GM18505 (cell line): ENCODE measurements around the gene SIRT3.

ENCODE experiments used
- ATAC-seq: cut with Tn5 transposase; IDR thresholded peaks from one replicate; pipeline ENCODE4 v1.9.1; 2021; ENCODE audit not compliant: unreplicated experiment
- POLR2A ChIP-seq: IDR thresholded peaks from 4 replicates; pipeline ENCODE4 v1.6.1; 2011; ENCODE audit warnings: borderline replicate concordance; ENCODE audit not compliant: insufficient read depth, insufficient read length; ENCODE audit errors: extremely low read depth

Gene SIRT3

DNA sequence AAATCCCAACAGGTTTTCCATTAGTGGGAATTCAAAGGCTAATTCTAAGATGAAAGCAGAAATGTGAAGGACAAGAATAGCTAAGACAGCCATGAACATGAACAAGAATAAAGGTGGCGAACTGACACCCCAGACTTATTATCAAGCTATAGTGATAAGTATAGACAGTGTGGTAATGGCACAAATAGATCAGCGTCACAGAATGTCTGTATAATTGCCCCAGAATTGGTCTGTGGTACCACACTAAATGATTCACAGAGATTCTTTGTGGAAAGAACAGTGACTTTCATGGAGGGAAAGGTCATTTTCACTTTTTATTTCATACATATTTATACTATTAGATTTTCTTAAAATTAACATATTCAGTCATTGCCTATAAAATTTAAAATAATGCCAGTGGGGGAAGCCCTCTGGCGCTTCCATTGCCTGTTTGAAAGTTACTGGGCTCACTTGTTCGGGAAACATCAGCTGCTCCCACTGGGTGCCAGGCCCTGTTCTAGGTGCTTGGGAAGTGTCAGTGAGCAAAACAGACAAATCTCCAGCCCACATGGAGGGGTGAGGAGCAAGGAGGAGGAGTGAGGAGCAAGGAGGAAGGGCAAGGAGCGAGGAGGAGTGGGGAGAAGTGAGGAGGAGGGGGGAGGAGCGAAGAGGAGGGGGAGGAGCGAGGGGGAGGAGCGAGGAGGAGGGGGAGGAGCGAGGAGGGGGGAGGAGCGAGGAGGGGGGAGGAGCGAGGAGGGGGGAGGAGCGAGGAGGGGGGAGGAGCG lies 30.7 kb upstream of the SIRT3 start:
- no peak for ATAC-seq
- TF ChIP-seq POLR2A: no peak

DNA sequence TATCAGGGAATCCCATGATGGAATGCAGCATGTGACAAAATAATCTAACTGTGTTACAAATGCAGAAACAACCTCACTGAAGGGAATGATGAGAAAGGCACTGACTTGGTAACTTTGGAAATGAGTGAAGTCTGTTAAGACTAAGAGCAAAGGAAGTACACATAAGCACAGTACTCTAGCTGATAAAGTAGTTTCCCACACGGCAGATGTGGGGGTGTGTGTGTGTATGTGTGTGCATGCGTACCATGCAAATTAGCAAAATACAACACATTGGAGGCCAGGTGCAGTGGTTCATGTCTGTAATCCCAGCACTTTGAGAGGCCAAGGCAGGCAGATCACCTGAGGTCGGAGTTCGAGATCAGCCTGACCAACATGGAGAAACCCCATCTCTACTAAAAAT lies 25.5 kb upstream of the SIRT3 start:
- ATAC-seq: no peak

DNA sequence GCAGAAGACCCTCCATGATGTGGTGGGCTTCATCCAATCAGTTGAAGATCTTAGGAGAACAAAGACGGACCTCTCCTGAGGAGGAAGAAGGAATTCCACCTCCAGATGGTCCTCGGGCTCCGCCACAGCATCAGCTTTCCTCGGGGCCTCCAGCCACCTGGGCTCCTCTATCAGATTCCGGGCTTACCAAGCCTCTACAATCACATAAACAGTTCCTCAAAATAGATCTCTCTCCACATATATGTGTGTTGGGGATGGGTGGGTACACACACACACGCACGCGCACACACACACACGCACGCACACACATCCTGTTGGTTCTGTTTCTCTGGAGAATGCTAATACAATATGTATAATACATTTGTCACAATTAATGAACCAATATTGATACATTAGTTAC lies 23.3 kb upstream of the SIRT3 start:
- no peak for TF ChIP-seq POLR2A
- ATAC-seq: no peak

More for the DNA sequence above, 25.5 kb upstream of the SIRT3 start:
- TF ChIP-seq POLR2A: no peak

DNA sequence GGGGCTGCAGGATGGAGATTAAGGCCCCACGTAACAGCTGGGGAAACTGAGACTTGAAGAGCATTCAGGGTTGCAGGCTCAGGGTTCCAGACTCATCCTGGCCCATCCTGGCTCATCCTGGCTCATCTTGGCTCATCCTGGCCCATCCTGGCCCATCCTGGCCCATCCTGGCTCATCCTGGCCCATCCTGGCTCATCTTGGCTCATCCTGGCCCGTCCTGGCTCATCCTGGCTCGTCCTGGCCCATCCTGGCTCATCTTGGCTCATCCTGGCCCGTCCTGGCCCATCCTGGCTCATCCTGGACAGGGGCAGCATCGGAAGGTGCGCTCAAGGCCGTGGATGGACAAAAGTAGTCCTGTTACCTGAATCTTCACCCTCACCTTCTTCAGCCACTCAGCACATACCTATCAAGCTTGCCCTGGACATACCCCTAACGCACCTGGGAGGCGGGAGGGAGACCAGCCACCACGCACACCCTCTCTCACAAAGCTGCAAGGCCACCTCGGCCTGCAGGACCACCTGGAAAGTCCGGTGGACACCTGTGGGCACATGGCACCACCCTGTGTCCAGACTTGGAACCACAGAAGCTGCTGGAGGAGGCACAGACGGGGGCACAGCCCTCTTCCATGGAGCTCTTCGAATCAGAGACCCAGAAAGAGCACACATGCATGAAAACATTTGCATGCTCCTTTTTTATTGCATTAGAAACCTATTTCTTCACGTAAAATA lies 21.8 kb upstream of the SIRT3 start:
- TF ChIP-seq POLR2A: no peak
- no peak for ATAC-seq

- TF ChIP-seq POLR2A: no peak
- ATAC-seq: no peak
Observed at GRCh38 chr11:256952-257737, 21.0 kb upstream of the SIRT3 start.

- no peak for TF ChIP-seq POLR2A
- no peak for ATAC-seq
Observed at GRCh38 chr11:255816-256215, 19.7 kb upstream of the SIRT3 start.

DNA sequence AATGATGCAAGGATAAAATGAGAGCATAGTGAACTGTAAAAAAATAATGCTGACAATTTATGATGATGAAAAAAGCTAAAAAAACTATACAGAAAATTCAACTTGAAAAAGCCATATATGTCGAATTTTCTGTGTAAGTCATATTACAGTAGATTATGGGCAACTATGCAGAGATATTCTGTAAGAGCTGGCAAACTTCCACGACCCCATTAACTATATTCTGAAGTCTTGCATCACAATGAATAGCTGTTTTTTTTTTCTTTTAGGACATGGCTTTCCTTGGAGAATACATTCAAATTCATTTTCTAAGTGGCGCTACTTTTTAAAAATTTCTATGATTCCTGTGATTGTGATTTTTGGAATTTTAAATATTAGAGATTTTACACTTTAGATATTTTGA lies 19.0 kb upstream of the SIRT3 start:
- no peak for ATAC-seq
- TF ChIP-seq POLR2A: no peak

GRCh38 chr11:253886-254270 lies 17.7 kb upstream of the SIRT3 start:
- ATAC-seq: no peak
- no peak for TF ChIP-seq POLR2A

DNA sequence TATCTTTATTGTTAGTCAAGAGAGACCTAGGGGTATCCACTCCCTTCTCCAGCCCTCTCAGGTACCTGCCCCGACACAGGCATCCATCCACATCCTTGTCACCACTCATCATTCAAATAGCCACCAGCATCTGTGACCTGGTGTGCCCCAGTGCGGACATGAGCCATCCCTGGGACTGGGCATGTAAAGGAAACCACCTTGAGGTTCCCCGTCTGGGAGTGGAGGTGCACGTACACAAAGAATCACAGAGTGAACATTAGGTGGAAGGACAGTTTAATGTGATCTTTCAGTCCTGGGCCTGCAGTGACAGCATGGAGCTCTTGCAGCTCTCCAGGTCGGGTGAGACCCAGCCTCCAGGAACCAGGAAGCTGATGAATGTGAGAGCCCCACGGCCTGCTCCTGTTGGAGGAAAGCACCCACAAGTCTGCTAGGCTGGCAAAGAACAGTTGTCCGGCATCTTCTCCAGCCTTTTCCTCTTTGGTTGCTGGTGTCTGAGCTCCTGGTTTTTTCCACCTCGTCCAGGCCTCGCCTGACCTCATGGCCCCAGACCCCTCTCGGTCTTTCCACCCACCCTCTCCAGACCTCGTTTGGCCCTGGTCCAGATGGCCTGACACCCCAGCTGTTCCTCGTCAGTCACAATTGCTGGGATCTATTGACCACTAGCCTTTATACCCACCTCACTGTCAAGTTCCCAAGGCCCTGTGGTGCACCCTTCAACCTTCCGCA lies 17.2 kb upstream of the SIRT3 start:
- no peak for TF ChIP-seq POLR2A
- ATAC-seq: no peak

- no peak for ATAC-seq
- TF ChIP-seq POLR2A: no peak
Observed at GRCh38 chr11:252666-253065, 16.5 kb upstream of the SIRT3 start.

GRCh38 chr11:251550-251949 lies 15.4 kb upstream of the SIRT3 start:
- ATAC-seq: no peak
- no peak for TF ChIP-seq POLR2A

DNA sequence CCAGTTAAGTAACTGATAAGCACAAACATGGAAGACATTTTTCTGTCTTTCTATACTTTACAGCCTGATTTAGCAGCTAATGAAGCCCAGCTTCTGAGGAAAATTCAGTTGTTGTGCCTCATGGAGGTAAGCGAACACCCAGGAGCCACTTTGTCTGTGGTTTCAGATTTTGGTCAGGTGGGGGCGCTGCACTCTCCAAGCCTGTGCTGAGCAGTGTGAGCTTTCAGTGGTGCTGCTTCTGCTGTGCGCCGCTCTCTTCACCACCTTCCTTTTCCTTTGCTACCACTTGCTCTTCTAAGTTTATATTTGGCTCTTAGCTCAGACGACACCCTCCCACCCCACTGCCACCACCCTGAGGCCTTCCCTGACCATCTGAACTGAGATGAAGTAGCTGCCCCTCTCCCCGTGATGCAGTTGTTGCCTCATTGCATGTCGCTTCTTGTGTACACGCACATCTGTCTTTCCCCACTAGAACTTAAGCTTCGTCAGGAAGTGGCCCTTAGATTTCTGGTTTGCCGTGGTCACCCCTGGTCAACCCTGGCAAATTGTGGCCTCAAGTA lies 14.7 kb upstream of the SIRT3 start:
- no peak for ATAC-seq
- no peak for TF ChIP-seq POLR2A

DNA sequence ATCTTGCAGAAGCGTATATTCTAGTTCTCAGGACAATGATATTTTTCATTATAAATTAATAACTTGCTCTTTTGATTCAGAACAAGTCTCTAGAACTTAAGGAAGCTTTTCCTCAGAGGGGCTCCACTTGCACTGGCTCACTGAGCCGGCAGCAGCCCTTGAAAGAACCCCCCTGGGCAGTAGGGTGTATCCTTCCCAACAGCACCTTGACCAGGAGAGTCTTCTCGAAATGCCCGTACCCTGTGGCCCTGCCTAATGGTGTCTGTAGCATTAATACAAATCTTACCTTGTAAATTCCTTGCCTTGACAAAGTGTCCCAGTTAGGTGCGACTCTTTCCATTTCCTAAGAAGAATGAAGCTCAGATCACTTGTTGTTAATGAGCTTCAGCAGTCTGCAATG lies 14.1 kb upstream of the SIRT3 start:
- no peak for ATAC-seq
- TF ChIP-seq POLR2A: no peak

DNA sequence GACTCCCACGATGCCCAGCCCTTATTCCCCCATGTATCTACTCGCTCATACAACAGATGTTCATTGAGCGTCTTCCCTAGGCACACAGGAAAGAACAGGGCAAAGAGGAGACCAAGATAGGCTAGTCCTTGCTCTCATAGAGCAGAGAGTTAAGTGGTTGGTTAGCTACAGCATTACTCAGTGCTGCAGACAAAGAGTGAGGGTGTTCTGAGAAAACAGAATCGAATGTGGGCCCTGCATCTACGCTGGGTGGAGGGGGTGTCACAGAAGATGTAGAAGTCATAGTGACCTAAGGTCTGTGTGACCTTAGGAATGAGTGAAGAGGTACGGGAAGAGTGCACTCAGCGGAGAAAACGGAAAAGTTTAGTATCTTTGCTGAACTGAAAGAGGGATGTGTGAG lies 12.9 kb upstream of the SIRT3 start:
- ATAC-seq: no peak
- no peak for TF ChIP-seq POLR2A

DNA sequence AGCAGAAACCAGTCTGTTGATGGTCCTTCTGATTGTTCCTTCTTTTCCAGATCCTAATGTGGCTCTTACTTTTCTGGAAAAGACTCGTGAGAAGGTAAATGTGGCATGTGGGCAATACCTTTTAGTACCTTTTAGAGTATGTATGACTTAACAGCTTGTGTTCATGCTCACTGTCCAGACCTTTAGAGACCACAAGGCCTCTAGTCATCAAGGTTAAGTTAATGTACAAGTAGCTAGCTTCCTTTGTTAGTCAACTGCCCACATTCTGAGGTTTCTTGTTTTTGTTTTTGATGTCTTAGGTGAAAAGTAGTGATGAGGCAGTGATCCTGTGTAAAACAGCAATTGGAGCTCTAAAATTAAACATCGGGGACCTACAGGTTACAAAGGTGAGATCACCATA lies 8.2 kb upstream of the SIRT3 start:
- no peak for ATAC-seq
- no peak for TF ChIP-seq POLR2A
